ENCODE data around the gene TPM4.
A peak's percentile ranks its signal among the peaks of the same experiment; 100 is the strongest.

Gene TPM4

DNA sequence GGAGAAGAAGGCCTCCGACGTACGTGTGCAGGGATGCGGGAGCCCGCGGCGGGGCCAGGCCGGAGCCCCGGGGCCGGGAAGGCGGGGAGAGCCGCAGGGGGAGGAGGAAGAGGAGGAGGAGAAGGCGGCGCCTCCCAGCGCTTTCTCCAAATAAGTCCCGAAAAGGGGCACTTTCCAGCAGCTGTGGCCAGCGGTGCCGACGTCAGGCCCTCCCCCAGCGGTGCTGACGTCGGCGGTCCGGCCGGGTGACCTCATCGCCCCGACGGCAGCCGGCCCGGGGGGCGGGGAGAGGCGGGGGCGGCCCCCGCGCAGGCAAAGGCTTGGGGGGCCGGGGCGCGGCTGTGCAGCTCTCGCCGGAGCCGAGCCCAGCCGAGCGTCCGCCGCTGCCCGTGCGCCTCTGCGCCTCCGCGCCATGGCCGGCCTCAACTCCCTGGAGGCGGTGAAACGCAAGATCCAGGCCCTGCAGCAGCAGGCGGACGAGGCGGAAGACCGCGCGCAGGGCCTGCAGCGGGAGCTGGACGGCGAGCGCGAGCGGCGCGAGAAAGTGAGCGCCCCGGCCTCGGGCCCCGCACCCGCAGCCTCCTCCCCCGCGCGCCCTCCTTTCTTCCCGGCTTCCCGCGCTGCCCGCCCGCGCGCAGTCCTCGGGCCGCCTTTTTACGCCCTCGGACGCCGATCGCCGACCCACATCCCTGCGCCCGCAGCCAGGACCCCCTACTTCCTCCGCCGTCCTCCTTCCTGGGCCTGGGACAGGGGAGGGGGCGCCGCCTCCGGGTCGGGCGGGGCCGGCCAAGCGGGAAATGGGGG is at the start of gene TPM4:
Gene TPM4 (plus strand): TSS at position 342 of the 804 bp plus-strand sequence. CDS start 71 bp downstream, at position 413.
- peak; percentile 95 to 97 (median 95) for DNase-seq

DNA sequence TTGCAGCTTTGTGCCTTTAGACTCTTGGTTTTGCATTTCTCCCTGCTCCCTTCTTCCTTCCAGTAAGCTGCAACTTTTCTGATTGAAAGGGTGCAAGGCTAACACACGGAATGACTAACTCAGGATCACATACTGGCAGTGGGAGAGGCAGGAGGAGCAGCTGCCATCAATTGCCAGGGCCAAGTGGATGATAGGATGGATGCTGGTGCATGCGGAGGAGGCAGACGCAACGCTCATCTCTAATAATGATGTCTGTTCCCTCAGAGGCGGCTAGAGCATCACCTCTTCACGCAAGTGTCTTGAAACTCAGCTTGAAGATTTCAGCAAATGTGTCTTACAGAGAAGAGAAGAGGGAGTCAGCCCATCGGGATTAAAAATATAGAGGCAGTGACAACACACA is 49.5 kb upstream of the TPM4 start:
- DNase-seq: no peak

DNA sequence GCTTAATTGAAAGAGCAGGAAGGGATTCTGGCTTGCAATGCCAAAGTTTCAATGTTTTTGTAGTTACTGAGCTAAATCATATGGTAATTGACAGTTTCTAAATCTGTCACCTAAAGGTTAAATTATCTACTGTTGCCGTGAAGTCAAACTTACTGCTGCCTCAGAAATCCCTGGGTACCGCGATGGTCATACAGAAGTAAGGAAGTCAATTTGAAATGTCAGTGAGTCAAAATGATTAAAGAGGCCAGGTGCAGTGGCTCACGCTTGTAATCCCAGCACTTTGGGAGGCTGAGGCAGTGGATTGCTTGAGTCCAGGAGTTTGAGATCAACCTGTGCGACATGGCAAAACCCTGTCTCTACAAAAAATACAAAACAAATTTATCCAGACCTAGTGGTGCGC is 48.8 kb upstream of the TPM4 start:
- DNase-seq: no peak

- peak in 1 of 3 donors; percentile 21 for DNase-seq
These were observed 46.1 kb upstream of the TPM4 start for GRCh38 chr19:16030155-16030554.

- DNase-seq: no peak
These were observed 45.1 kb upstream of the TPM4 start for GRCh38 chr19:16030964-16031871.

DNA sequence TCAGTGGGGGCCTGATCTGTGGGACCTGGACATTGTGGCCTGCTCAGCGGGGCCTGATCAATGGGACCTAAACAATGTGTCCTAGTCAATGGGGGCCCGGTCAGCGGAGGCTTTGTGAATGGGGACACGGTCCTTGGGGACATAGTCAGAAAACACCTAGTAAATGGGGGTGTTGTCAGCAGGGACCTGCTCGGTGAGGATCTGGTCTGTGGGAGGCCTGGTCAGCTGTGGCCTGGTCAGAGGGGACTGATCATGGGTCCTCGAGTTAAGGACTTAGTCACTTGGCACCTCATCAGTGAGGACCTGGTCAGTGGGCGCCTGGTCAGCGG is 44.5 kb upstream of the TPM4 start:
- DNase-seq: no peak

GRCh38 chr19:16032509-16033135 is 43.7 kb upstream of the TPM4 start:
- no peak for DNase-seq

DNA sequence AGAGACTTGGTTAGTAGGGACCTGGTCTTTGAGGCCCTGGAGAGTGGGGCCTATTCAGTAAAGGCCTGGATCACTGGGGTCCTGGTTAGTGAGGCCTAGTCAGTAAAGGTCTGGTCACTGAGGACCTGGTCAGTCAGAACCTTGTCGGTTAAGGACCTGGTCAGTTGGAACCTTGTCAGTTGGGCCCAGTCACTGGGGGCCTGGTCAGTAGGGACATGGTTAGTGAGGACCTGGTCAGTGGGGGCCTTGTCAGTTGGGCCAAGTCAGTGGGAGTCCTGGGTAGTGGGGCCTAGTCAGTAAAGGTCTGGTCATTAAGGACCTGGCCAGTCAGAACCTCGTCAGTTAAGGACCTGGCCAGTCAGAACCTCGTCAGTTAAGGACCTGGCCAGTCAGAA is 43.2 kb upstream of the TPM4 start:
- no peak for DNase-seq

- DNase-seq: no peak
These were observed 42.6 kb upstream of the TPM4 start for GRCh38 chr19:16033721-16034120.

GRCh38 chr19:16034180-16034579 is 42.1 kb upstream of the TPM4 start:
- DNase-seq: no peak

DNA sequence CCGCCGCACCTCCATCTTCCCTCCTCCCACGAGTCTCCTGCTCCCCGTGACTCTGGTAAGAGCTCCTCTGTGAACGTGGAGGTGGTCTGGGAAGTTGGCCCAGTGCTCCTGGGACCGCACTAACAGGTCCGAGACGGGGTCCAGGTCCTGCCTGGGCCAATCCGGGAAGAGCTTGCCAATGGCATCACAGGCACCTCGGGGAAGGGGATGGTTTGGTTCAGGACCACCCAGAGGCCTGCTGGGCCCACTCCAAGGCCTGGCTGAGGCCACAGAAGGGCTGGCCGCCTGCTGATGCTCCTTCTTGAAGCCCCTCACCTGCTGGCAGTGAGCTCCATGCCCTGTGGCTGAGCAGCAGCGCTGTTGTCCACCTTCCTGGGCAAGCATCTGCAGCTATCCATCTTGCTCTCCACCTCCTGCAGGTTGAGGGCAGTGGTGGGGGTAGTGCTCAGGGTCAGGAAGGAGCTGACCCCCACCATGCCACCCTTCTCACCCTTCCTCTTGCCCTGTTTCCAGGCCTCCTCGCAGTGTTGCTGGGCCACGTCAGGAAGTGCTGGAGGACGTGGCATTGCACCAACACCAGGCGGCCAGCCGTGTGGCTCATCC is 41.2 kb upstream of the TPM4 start:
- no peak for DNase-seq

DNA sequence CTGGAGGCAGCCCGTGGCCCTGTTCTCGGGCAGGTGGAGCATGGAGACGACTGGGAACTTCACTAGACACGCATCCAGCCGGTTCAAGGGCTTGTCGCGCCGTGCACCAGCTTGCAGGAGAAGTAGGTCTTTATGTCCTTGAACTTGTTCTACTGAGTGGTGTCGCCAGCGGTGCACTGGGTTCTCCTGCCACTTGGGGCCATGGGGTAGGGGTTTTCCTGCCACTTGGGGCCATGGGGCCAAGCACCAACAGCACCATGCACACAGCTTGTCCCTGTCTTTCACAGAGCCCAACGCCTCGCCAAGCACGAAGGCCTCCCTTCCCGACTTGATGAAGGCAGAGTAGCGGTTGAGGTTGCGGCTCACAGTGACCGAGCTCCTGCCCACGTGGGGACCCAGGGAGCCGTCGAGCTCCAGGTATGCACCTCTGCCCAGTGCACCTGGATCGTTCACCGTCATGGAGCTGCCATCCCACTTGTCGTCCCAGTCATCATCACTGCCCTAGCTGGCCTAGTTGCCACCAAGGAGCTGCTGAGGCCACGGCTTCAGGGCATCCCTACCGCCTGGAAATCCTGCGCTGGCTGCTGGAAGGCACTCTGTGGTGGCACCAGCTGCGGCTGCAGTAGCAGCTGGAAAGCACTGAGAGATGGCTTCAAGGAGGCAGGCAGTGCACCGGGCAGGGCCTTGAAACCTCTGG is 40.5 kb upstream of the TPM4 start:
- no peak for DNase-seq

- no peak for DNase-seq
These were observed 39.8 kb upstream of the TPM4 start for GRCh38 chr19:16036397-16036925.

- DNase-seq: no peak
These were observed 39.4 kb upstream of the TPM4 start for GRCh38 chr19:16036941-16037340.

- no peak for DNase-seq
These were observed 38.7 kb upstream of the TPM4 start for GRCh38 chr19:16037424-16038195.

DNA sequence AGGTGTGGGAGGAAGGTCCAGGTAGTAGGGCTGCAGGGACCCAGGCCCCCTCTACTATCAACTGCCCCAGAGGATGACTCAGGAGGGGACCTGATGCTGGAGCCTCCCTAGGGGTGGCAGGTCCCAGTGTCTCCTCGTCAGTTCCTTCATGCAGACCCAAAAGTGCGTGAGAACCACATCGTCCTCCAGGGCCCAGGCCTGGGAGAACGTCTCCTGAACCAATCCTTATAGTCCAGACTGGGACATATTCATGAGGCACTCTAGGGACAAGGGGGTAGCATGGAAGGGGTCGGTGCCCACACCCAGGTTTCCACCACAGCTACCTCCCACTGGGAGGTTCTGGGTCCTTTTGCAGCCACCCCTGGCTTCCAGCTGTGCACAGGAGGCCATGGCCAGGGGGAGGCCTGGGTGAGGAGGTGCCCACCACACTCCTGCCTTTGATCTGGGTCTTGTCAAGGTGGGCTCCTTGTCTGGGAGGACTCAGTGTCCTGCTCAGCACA is 38.0 kb upstream of the TPM4 start:
- DNase-seq: no peak

DNA sequence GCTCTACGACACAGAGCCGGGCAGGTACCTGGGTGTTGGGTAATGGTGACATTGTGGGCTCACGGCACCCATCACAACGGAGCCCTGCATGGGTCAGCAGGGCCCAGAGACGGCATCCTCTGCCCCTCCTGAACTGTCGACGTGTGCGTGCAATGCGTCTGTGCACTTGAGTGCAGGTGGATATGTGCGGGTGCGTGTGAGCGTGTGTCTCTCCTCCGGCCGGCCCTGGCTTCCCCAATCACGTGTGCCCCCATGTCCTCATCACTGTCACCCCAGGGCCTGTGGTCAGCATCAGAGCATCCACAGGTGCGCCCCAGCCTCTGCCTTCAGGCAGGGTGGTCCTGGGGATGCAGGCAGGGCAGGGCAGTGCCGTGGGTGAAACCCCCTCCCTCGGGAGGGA is 37.2 kb upstream of the TPM4 start:
- no peak for DNase-seq

DNA sequence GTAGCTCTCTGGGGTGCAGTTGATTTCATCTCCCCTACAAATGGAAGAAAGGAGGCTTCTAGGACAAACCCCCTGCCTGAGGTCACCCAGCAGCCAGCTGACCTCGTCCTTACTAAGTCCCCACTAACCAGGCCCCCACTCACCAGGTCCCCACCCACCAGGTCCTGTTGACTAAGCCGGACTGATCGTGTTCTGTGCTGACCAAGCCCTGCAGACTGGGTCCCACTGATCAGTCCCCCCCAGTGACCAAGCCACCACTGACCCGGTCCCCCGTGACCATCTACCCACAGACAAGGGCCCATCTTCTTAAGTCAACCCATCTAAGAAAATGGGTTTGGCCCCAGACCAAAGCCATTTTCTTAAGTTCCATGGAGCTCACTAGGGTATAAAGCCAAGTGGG is 36.8 kb upstream of the TPM4 start:
- DNase-seq: peak in 1 of 3 donors; percentile 18

DNA sequence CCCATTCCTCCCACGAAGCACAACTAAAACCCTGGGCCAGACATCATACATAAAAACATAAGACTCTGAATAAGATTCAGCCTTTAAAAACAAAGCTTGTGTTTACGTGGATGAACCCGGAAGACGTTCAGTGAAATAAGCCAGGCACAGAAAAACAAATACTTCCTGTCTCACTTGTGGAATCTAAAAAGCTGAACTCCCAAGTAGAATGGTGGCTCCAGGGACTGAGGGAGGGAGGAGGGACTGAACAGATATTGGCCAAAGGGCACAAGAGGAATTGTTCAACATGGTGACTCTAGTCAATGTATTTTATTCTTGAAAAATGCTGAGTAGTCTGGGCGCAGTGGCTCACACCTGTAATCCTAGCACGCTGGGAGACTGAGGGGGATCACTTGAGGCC is 35.7 kb upstream of the TPM4 start:
- peak in 2 of 3 donors; percentile 26 to 47 for DNase-seq

GRCh38 chr19:16041299-16041990 is 34.9 kb upstream of the TPM4 start:
- peak; percentile 78 to 90 (median 89) for DNase-seq

DNA sequence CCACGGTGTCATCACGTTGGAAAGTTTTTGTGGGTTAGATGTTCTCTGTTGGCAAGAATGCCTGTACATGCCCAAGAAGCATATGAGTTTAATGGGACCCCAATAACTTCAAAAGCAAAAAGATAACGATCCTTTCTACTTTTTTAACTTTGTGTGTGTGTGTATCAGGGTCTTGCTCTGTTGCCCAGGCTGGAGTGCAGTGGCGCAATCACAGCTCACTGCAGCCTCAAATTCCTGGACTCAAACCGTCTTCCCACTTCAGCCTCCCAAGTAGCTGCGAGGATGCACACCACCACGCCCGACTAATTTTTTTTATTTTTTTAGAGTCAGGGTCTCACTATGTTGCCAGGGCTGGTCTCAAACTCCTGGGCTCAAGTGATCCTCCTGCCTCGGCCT is 34.3 kb upstream of the TPM4 start:
- no peak for DNase-seq

All from suppressor macrophage treated with lipopolysaccharide for 1 hour (primary cell).